Tibial nerve (tissue), 4 donors: ENCODE data around the gene CREM.

Experiments used
- EP300 ChIP-seq, 2 donors: sonication (generic); formaldehyde crosslinking; IDR thresholded peaks; one replicate each; pipeline ENCODE4 v1.6.1; 2017; ENCODE audit warnings: antibody characterized with exemption in 2 of 2, mild to moderate bottlenecking in 1 of 2
- POLR2A ChIP-seq, 2 donors: fragments of 450-650 bp; IDR thresholded peaks; one replicate each; pipeline ENCODE4 v1.6.1; 2017; ENCODE audit warnings: antibody characterized with exemption in 2 of 2, mild to moderate bottlenecking in 2 of 2, moderate library complexity in 2 of 2
- TF ChIP-seq, protein P1 (sequence below), 5 experiments: fragments of 200-600 bp in 3 of 5; fragments of 450-650 bp in 2 of 5; sonication (generic) in 3 of 5; IDR thresholded peaks; one replicate each; pipeline ENCODE4 v1.5.1; 2016 to 2019; ENCODE audit warnings: antibody characterized with exemption in 5 of 5, mild to moderate bottlenecking in 3 of 5, moderate library complexity in 2 of 5

DNA sequence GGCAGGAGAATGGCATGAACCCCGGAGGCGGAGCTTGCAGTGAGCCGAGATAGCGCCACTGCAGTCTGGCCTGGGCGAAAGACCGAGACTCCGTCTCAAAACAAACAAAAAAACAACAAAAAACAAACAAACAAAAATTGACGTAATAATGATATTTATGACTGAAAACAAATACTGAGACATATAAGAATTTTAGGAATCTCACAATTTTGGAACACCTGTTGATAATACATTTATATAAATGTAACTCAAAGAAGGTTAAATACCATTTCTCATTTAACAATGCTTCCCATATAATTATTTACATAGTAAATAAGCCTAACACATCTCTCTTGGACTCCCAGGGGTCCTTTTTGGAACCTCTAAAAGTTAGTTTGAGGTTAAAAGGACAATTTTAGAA lies 107.4 kb downstream of the CREM start:
- TF ChIP-seq EP300 (IDR thresholded peaks at IDR 0.05) (no peak), POLR2A (IDR thresholded peaks at IDR 0.05) (no peak)
- TF ChIP-seq, protein P1, sequence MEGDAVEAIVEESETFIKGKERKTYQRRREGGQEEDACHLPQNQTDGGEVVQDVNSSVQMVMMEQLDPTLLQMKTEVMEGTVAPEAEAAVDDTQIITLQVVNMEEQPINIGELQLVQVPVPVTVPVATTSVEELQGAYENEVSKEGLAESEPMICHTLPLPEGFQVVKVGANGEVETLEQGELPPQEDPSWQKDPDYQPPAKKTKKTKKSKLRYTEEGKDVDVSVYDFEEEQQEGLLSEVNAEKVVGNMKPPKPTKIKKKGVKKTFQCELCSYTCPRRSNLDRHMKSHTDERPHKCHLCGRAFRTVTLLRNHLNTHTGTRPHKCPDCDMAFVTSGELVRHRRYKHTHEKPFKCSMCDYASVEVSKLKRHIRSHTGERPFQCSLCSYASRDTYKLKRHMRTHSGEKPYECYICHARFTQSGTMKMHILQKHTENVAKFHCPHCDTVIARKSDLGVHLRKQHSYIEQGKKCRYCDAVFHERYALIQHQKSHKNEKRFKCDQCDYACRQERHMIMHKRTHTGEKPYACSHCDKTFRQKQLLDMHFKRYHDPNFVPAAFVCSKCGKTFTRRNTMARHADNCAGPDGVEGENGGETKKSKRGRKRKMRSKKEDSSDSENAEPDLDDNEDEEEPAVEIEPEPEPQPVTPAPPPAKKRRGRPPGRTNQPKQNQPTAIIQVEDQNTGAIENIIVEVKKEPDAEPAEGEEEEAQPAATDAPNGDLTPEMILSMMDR (IDR thresholded peaks at IDR 0.05), result no peak
